Fibroblast of lung (primary cell): Measurements from ENCODE around the gene DYNLT1.

Experiments used
- EZH2 ChIP-seq: IDR thresholded peaks from 2 replicates; pipeline ENCODE4 v1.5.1; 2012; ENCODE audit warnings: low read length, control low read depth, mild to moderate bottlenecking; ENCODE audit errors: missing control alignments
- TF ChIP-seq, protein P1 (sequence below), 2 donors: IDR thresholded peaks in 1 of 2; conservative IDR thresholded peaks in 1 of 2; 1 replicate in 1 of 2; 2 replicates in 1 of 2; pipeline ENCODE4 v1.5.1; 2011 to 2012; ENCODE audit warnings: low read length in 2 of 2, control low read depth in 1 of 2, inconsistent platforms in 1 of 2, low read depth in 1 of 2, mild to moderate bottlenecking in 1 of 2

GRCh38 chr6:158668707-158669103 is 24.2 kb upstream of the DYNLT1 start:
- TF ChIP-seq, protein P1, sequence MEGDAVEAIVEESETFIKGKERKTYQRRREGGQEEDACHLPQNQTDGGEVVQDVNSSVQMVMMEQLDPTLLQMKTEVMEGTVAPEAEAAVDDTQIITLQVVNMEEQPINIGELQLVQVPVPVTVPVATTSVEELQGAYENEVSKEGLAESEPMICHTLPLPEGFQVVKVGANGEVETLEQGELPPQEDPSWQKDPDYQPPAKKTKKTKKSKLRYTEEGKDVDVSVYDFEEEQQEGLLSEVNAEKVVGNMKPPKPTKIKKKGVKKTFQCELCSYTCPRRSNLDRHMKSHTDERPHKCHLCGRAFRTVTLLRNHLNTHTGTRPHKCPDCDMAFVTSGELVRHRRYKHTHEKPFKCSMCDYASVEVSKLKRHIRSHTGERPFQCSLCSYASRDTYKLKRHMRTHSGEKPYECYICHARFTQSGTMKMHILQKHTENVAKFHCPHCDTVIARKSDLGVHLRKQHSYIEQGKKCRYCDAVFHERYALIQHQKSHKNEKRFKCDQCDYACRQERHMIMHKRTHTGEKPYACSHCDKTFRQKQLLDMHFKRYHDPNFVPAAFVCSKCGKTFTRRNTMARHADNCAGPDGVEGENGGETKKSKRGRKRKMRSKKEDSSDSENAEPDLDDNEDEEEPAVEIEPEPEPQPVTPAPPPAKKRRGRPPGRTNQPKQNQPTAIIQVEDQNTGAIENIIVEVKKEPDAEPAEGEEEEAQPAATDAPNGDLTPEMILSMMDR (conservative IDR thresholded peaks at IDR 0.05 in 1 of 2, IDR thresholded peaks at IDR 0.05 in 1 of 2; ENCODE audit: low read depth in 1 of 2, low read length in 2 of 2), result no peak
- no peak for TF ChIP-seq EZH2
